SH-SY5Y (cell line): ENCODE data around the gene IMMP2L.

ENCODE experiments used
- GATA2 ChIP-seq: IDR thresholded peaks from 2 replicates; pipeline ENCODE4 v1.6.1; 2011; ENCODE audit warnings: mild to moderate bottlenecking, low read depth, low read length
- GATA3 ChIP-seq: IDR thresholded peaks from 2 replicates; pipeline ENCODE4 v1.6.1; 2011; ENCODE audit warnings: low read depth, mild to moderate bottlenecking, low read length, moderate library complexity

GRCh38 chr7:110914263-110914662 is 648.0 kb downstream of the IMMP2L start:
- TF ChIP-seq GATA3 (no peak), GATA2 (no peak)
